Measurements from ENCODE around the gene GGT7. TPM values are rescaled to one million over a fixed set of nuclear protein-coding genes. Genes with fewer than 3 reads are reported as not detected.
A peak's percentile ranks its signal among the peaks of the same experiment; 100 is the strongest.

The GGT7 gene
- total and polyA plus RNA-seq, 5 donors, result 14.8 to 22.0 (median 18.3) TPM

DNA sequence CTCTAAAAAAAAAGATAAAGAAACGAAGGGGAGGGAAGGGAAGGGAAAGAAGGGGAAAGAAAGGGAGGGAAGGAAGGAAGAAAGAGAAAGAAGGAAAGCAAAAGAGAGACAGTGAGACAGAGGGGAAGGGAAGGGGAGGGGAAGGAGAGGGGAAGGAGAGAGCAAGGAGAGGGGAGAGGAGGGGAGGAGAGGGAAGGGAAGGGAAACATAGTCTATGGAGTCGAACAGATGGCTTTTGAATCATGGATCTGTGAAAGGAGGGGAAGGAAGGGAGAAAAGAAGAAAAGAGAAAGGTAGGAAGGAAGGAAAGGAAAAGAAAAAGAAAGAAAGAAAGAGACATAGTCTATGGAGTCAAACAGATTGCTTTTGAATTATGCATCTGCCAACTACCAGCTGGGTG, 30.5 kb downstream of the GGT7 start:
- H3K4me1 ChIP-seq (ENCODE audit: control insufficient read depth, insufficient read depth, low read length), result no peaks in the 10 kb centered on the region
- intact Hi-C loops (cut with DNase I), result loop anchor here in 1 of 4 donors (10.0 kb wide), 2 partner anchors 363 to 433 kb away; partner anchors contain the start of gene MMP24OS
- no peak for DNase-seq
- 46% methylated on average over 2 of the region's 2 CpGs for WGBS
- ATAC-seq, result no peak
- H3K27me3 ChIP-seq (ENCODE audit: control insufficient read depth, insufficient read depth), result no peaks in the 10 kb centered on the region
- H3K9me3 ChIP-seq (ENCODE audit: control insufficient read depth, low read length), result no peaks in the 10 kb centered on the region
- H3K4me3 ChIP-seq (ENCODE audit: low read length), result no peak overlapping the region
- no peak overlapping the region for H3K27ac ChIP-seq (ENCODE audit: low read length)

GRCh38 chr20:34834459-34834893, 38.2 kb downstream of the GGT7 start:
- 48% methylated on average over 6 of the region's 6 CpGs for WGBS
- Histone ChIP-seq H3K27ac (ENCODE audit: low read length) (no peak overlapping the region), H3K9me3 (ENCODE audit: control insufficient read depth, low read length) (no peaks in the 10 kb centered on the region), H3K4me1 (ENCODE audit: control insufficient read depth, insufficient read depth, low read length) (no peaks in the 10 kb centered on the region), H3K27me3 (ENCODE audit: control insufficient read depth, insufficient read depth) (no peaks in the 10 kb centered on the region), H3K4me3 (ENCODE audit: low read length) (no peak overlapping the region)
- no peak for DNase-seq
- intact Hi-C loops (cut with DNase I), result no loop called here
- no peak for ATAC-seq

DNA sequence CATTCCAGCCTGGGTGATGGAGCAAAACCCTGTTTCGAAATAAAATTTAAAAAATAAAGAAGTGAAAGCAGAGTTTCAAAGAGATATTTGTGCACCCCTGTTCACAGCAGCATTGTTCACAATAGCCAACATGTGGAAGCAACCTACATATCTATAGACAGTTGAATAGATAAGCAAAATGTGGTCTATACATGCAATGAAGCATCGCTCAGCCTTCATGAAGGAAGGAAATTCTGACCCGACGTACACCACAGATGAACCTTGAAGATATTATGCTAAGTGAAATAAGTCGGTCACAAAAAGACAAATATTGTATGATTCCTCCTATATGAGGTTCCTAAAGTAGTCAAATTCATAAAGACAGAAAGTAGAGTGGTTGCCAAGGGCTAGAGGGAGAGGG, 40.7 kb downstream of the GGT7 start:
- Histone ChIP-seq H3K27ac (ENCODE audit: low read length) (no peak overlapping the region), H3K9me3 (ENCODE audit: control insufficient read depth, low read length) (no peaks in the 10 kb centered on the region), H3K4me1 (ENCODE audit: control insufficient read depth, insufficient read depth, low read length) (no peaks in the 10 kb centered on the region), H3K27me3 (ENCODE audit: control insufficient read depth, insufficient read depth) (no peaks in the 10 kb centered on the region), H3K4me3 (ENCODE audit: low read length) (no peak overlapping the region)
- intact Hi-C loops (cut with DNase I), result no loop called here
- no peak for DNase-seq
- ATAC-seq, result no peak
- 65% methylated on average over 5 of the region's 5 CpGs for WGBS

DNA sequence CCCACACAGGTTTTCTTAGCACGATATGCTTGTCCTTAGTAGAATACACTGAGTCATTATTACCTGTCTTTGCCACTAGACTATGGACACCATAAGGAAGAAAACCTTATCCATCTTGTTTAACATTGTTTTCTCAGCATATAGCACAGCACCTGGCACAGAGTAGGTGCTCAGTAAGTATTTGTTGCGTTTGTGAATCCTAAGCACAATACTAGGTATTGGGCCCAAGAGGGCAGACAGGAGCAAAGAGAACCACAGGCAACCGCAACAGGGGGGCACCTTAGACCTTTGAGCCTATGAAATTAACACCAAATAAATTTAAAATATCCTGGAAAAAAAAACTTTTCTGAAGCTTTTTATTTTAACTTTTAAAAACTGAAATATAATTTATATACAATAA, 43.5 kb downstream of the GGT7 start:
- 73% methylated on average over 3 of the region's 3 CpGs for WGBS
- H3K9me3 ChIP-seq (ENCODE audit: control insufficient read depth, low read length), result no peaks in the 10 kb centered on the region
- no peak overlapping the region for H3K4me3 ChIP-seq (ENCODE audit: low read length)
- ATAC-seq, result no peak
- no peak for DNase-seq
- no peaks in the 10 kb centered on the region for H3K27me3 ChIP-seq (ENCODE audit: control insufficient read depth, insufficient read depth)
- no peak overlapping the region for H3K27ac ChIP-seq (ENCODE audit: low read length)
- intact Hi-C loops (cut with DNase I), result no loop called here
- no peaks in the 10 kb centered on the region for H3K4me1 ChIP-seq (ENCODE audit: control insufficient read depth, insufficient read depth, low read length)

- Histone ChIP-seq H3K9me3 (ENCODE audit: control insufficient read depth, low read length) (no peaks in the 10 kb centered on the region), H3K27me3 (ENCODE audit: control insufficient read depth, insufficient read depth) (no peaks in the 10 kb centered on the region), H3K27ac (ENCODE audit: low read length) (peak within 1 kb of the TSS; percentile 28), H3K4me1 (ENCODE audit: control insufficient read depth, insufficient read depth, low read length) (peaks cover 9% of the 10 kb centered on the region), H3K4me3 (ENCODE audit: low read length) (peak within 1 kb of the TSS; percentile 98)
- intact Hi-C loops (cut with DNase I), result no loop called here
- ATAC-seq (peak; percentile 88 to 89), DNase-seq (peak; percentile 90 to 96 (median 95))
- 8% methylated on average over 51 of the region's 52 CpGs for WGBS
These were observed 46.9 kb downstream of the GGT7 start, which contains the start of gene NCOA6 for GRCh38 chr20:34825530-34826362. Gene NCOA6 (minus strand): TSS chr20:34825651. CDS start chr20:34782355, 43,296 bp downstream.

DNA sequence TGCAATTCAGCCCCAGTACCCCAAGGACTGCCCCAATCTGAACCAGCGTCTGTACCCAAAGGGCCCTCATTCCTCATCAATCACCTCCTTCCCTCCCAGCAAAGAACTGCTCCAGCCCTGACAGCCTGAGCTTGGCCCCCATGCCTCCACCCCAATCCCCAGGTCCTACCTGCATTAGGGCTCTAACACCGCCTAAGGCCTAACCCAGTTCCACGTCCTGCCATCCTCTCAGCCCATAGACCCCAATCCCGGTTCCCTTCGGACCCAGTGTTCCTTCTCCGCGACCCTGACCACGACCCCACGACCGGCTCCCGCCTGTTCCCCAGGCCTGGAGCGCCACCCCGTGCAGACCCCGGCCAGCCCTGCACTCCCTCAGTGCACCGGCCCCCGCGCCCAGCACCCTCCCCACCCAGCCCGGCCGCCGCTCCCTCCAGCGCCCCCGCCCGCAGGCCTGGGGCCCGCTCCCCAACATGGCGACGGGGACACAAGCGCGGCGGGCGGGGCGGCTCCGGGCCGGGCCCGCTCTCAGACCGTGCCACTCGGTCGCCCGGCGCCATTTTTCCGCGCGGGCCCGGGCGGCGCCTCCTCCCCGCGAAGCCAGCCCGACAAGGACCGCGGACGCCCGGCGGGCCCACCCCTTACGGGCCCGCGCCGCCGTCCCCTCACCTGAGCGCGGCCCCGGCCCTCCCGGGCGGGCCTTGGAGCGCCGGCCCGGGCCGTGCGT, 47.7 kb downstream of the GGT7 start:
- H3K9me3 ChIP-seq (ENCODE audit: control insufficient read depth, low read length), result no peaks in the 10 kb centered on the region
- intact Hi-C loops (cut with DNase I), result no loop called here
- H3K27ac ChIP-seq (ENCODE audit: low read length), result peak overlapping the region; percentile 28
- peaks cover 9% of the 10 kb centered on the region for H3K4me1 ChIP-seq (ENCODE audit: control insufficient read depth, insufficient read depth, low read length)
- WGBS, result under 1% methylated on average over 68 of the region's 68 CpGs
- H3K4me3 ChIP-seq (ENCODE audit: low read length), result peak overlapping the region; percentile 98
- H3K27me3 ChIP-seq (ENCODE audit: control insufficient read depth, insufficient read depth), result no peaks in the 10 kb centered on the region
- ATAC-seq (peak; percentile 82 to 83), DNase-seq (peak; percentile 67 to 88 (median 86))

DNA sequence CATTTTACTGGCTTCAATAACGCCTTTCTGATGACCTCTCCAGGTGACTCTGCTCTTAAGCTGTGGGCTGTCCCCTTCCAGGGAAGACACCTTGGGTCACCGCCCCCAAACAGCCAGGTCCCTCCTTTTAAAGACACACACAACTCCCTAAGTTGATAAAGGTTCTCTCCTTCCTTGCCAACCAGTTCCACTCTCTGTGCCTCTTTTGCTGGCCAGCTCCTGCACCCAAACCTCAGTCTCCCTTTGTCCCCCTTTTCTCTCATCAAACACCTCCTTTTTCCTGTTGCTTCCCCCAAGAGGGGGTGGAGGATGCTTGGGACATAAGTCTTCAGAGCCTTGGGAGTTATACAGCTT, 48.2 kb downstream of the GGT7 start:
- Histone ChIP-seq H3K27ac (ENCODE audit: low read length) (peak overlapping the region; percentile 28), H3K9me3 (ENCODE audit: control insufficient read depth, low read length) (no peaks in the 10 kb centered on the region), H3K4me3 (ENCODE audit: low read length) (peak overlapping the region; percentile 98), H3K4me1 (ENCODE audit: control insufficient read depth, insufficient read depth, low read length) (peaks cover 9% of the 10 kb centered on the region), H3K27me3 (ENCODE audit: control insufficient read depth, insufficient read depth) (no peaks in the 10 kb centered on the region)
- ATAC-seq (peak; percentile 53 to 61), DNase-seq (peak; percentile 40 to 72 (median 64))
- WGBS, result 9% methylated on average over 2 of the region's 2 CpGs
- intact Hi-C loops (cut with DNase I), result no loop called here

- WGBS, result 33% methylated on average over 1 of the region's 1 CpG
- ATAC-seq (no peak), DNase-seq (no peak)
- Histone ChIP-seq H3K4me3 (ENCODE audit: low read length) (peak overlapping the region; percentile 98), H3K4me1 (ENCODE audit: control insufficient read depth, insufficient read depth, low read length) (peaks cover 10% of the 10 kb centered on the region), H3K27ac (ENCODE audit: low read length) (no peak overlapping the region), H3K9me3 (ENCODE audit: control insufficient read depth, low read length) (no peaks in the 10 kb centered on the region), H3K27me3 (ENCODE audit: control insufficient read depth, insufficient read depth) (no peaks in the 10 kb centered on the region)
- intact Hi-C loops (cut with DNase I), result no loop called here
These were observed 48.6 kb downstream of the GGT7 start for GRCh38 chr20:34824026-34824425.

DNA sequence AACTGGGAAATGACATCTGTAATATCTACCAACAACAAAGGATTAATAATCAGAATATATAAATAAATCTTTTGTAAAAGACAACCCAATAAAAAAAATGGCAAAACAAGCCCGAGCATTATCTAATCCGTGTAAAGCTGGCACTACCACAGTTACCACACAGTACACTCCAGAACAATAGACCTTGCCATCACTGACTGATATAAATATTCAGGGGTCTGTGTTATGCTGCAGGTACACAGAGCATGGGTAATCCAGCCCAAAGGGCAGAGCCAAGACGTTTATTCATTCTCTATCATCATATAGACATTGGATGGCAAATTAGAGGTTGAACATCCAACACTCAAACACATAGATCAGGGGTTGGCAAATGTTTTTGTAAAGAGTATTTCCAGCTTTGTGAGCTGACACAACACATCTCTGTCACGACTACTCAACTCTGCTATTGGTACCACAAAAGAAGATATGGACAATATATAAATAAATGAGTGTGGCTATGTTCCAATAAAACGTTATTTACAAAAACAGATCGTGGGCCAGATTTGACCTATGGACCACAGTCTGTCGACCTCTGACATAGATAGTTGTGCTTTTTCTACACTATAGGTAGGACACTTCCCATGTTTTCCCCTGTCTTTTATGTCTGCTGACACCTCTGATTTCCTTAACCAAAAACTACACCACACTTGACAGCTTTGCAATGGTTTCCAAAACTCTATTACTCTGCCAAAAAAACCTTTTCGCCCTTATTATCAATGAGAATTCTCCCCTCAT, 51.7 kb downstream of the GGT7 start:
- Histone ChIP-seq H3K27me3 (ENCODE audit: control insufficient read depth, insufficient read depth) (no peaks in the 10 kb centered on the region), H3K4me1 (ENCODE audit: control insufficient read depth, insufficient read depth, low read length) (peaks cover 10% of the 10 kb centered on the region), H3K27ac (ENCODE audit: low read length) (no peak overlapping the region), H3K4me3 (ENCODE audit: low read length) (no peak overlapping the region), H3K9me3 (ENCODE audit: control insufficient read depth, low read length) (no peaks in the 10 kb centered on the region)
- DNase-seq, result no peak
- WGBS, result 54% methylated on average over 8 of the region's 8 CpGs
- ATAC-seq, result no peak
- intact Hi-C loops (cut with DNase I), result no loop called here

- Histone ChIP-seq H3K27ac (ENCODE audit: low read length) (no peak overlapping the region), H3K27me3 (ENCODE audit: control insufficient read depth, insufficient read depth) (no peaks in the 10 kb centered on the region), H3K4me3 (ENCODE audit: low read length) (no peak overlapping the region), H3K4me1 (ENCODE audit: control insufficient read depth, insufficient read depth, low read length) (peaks cover 10% of the 10 kb centered on the region), H3K9me3 (ENCODE audit: control insufficient read depth, low read length) (no peaks in the 10 kb centered on the region)
- no peak for ATAC-seq
- no peak for DNase-seq
- intact Hi-C loops (cut with DNase I), result no loop called here
- 42% methylated on average over 2 of the region's 2 CpGs for WGBS
These were observed 54.9 kb downstream of the GGT7 start for GRCh38 chr20:34817801-34818200.
